BLaER1 (cell line): Measurements from ENCODE around the gene KCNN3.

Experiments
- H3K27ac ChIP-seq: shearing (Covaris generic); formaldehyde crosslinking; 2 replicates; pipeline ENCODE4 v1.8.1; 2022
- H3K27me3 ChIP-seq: shearing (Covaris generic); formaldehyde crosslinking; 2 replicates; pipeline ENCODE4 v1.8.1; 2022
- H3K36me3 ChIP-seq: shearing (Covaris generic); formaldehyde crosslinking; 2 replicates; pipeline ENCODE4 v1.8.1; 2022
- H3K4me1 ChIP-seq: shearing (Covaris generic); formaldehyde crosslinking; 2 replicates; pipeline ENCODE4 v1.8.1; 2022
- H3K4me2 ChIP-seq: shearing (Covaris generic); formaldehyde crosslinking; 2 replicates; pipeline ENCODE4 v1.8.1; 2022
- H3K4me3 ChIP-seq: shearing (Covaris generic); formaldehyde crosslinking; 2 replicates; pipeline ENCODE4 v1.8.1; 2022
- H3K9ac ChIP-seq: shearing (Covaris generic); formaldehyde crosslinking; 2 replicates; pipeline ENCODE4 v1.8.1; 2022
- H3K9me3 ChIP-seq: shearing (Covaris generic); formaldehyde crosslinking; 2 replicates; pipeline ENCODE4 v1.8.1; 2022
- H4K20me1 ChIP-seq: shearing (Covaris generic); formaldehyde crosslinking; 2 replicates; pipeline ENCODE4 v1.8.1; 2022
- Cebpa-rat ChIP-seq: shearing (Covaris generic); IDR thresholded peaks from 2 replicates; pipeline ENCODE4 v1.8.1; 2022

The KCNN3 gene

DNA sequence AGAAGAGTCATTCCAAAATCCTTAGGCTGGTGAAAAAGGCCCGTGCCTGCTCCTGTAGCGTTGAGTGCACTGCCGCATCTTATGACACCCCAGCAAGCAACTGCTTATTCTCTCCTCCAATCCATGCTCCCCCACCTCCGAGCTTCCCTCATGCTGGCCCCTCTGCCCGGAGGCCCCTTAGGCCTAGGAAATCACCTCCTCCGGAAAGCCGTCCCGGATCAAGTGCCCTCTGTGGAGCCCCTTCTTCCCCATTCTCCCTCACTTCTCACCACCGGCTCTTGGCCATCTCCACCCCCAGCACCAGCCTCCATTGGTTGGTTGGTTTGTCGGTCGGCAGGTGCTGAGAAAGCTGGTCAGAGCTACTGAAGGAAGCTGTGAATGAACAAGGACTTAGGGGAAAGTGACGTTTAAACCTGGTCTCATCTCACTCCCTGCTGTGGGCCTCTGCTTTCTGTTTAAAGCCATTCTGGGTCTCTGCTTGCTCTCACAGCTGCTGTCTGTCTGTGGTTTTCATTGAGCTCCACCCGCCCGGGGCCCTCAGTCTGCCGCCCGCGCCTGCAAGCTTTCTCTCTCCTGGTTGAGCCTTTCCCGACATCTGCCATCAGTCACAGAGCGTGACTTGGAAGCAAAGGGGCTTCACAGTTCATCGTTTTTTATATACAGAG is 122.2 kb downstream of the KCNN3 start:
- no peaks in the 10 kb centered on the region for H3K36me3 ChIP-seq
- H3K9ac ChIP-seq = peak overlapping the region; percentile 20; the same call in 1 of the 2 replicates
- peak overlapping the region; percentile 20; the same call in 1 of the 2 replicates for H3K4me3 ChIP-seq
- H3K27me3 ChIP-seq = no peaks in the 10 kb centered on the region
- peak overlapping the region; percentile 68 for H3K27ac ChIP-seq
- no peaks in the 10 kb centered on the region for H3K9me3 ChIP-seq
- no peak for TF ChIP-seq Cebpa-rat
- H3K4me2 ChIP-seq = peak overlapping the region; percentile 89
- H3K4me1 ChIP-seq = peaks cover 72% of the 10 kb centered on the region
- H4K20me1 ChIP-seq = no peaks in the 10 kb centered on the region

DNA sequence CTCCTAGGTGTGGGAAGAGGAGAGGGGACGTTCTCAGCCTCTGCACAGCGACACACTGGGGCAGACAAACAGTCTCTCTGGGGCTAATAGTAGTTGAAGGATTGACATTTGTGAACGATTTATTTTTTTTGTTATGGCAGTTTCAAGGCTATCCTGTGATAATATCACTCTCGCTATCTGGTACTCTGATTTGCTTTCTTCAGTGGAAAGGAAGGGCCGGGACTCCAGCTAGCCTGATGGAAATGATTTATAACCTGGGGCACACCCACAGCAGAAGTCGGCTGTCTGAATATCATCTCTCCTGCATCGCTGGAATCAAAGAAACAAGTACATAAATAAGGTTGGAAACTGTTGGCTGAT is 122.7 kb downstream of the KCNN3 start:
- H3K4me2 ChIP-seq = peak overlapping the region; percentile 89
- H3K9ac ChIP-seq = peak overlapping the region; percentile 20; the same call in 1 of the 2 replicates
- H3K4me3 ChIP-seq = no peak overlapping the region
- no peak for TF ChIP-seq Cebpa-rat
- H3K4me1 ChIP-seq = peaks cover 72% of the 10 kb centered on the region
- H4K20me1 ChIP-seq = no peaks in the 10 kb centered on the region
- H3K36me3 ChIP-seq = no peaks in the 10 kb centered on the region
- H3K27ac ChIP-seq = peak overlapping the region; percentile 68
- H3K9me3 ChIP-seq = no peaks in the 10 kb centered on the region
- no peaks in the 10 kb centered on the region for H3K27me3 ChIP-seq

GRCh38 chr1:154746622-154747299 is 123.3 kb downstream of the KCNN3 start:
- no peaks in the 10 kb centered on the region for H3K27me3 ChIP-seq

DNA sequence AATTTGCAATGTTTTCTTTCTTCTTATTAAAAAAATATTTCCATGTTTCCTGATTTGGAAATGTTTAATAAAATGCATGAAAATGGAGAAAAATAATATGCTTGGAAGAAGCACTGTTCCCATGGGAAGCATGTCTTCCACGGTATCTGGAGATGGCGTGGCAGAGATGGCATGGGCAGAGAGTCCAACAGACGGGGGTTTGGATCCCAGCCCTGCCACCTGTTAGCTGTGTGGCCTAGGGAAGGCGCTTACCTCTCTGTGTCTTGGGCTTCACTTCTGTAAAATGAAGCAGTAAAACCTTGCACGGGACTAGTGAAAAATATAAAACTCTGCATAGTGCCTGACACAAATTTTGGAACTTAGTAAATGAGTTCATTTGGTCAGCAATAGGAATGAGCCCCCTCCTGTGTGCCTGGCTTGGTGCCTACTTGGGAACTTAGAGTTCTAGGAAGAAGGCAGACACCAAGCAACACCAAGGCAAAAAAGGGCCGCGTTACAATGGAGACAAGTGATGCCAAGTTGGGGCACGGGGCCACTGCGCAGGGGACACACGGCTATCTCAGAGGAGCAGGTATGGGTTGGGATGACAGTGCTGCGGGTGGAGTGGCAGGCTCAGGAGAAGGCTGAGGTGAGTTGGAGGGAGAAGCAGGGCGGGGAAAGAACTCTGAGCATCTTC is 124.2 kb downstream of the KCNN3 start:
- Histone ChIP-seq H3K27me3 (no peaks in the 10 kb centered on the region), H3K27ac (no peak overlapping the region), H3K4me2 (peak overlapping the region; percentile 89), H3K9me3 (0 out of 2 replicates have a peak, but pooled peaks cover 3% of the 10 kb centered on the region), H3K9ac (no peak overlapping the region), H4K20me1 (no peaks in the 10 kb centered on the region), H3K4me3 (no peak overlapping the region), H3K4me1 (peaks cover 63% of the 10 kb centered on the region), H3K36me3 (no peaks in the 10 kb centered on the region)
- TF ChIP-seq Cebpa-rat = no peak

More at GRCh38 chr1:154746622-154747299, 123.3 kb downstream of the KCNN3 start:
- Histone ChIP-seq H3K4me2 (peak overlapping the region; percentile 89), H3K27ac (peak overlapping the region; percentile 68; the same call in 1 of the 2 replicates), H3K9ac (peak overlapping the region; percentile 20; the same call in 1 of the 2 replicates), H3K9me3 (no peaks in the 10 kb centered on the region), H3K4me3 (no peak overlapping the region), H3K36me3 (no peaks in the 10 kb centered on the region), H4K20me1 (no peaks in the 10 kb centered on the region), H3K4me1 (peaks cover 72% of the 10 kb centered on the region)
- TF ChIP-seq Cebpa-rat = no peak

DNA sequence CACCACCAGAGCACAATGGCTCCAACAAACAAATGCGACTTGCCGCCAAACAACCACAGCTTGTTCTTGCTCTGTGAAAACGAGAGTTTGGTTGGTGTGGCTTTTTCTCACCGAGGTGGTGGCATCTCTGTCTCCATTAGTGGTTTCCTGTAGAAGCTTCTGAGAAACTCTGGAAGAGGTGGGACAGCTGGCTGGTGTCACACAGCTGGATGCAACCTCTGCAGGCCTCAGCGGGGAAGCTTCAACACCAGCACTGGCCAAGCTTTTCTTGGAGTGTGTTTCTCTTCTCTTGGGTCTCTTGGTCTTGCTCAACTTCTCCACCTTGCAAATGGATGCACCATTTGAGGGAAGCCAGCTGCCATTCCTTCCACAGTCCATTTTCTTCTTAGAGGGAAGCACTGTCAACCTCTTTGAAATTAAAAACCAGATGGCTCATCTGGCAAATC is 124.8 kb downstream of the KCNN3 start:
- Histone ChIP-seq H3K4me2 (peak overlapping the region; percentile 89), H3K27ac (no peak overlapping the region)

GRCh38 chr1:154744352-154745035 is 125.6 kb downstream of the KCNN3 start:
- no peak overlapping the region for H3K4me3 ChIP-seq
- H3K4me1 ChIP-seq = peaks cover 54% of the 10 kb centered on the region
- no peak for TF ChIP-seq Cebpa-rat
- H3K9me3 ChIP-seq = 0 out of 2 replicates have a peak, but pooled peaks cover 7% of the 10 kb centered on the region
- H3K36me3 ChIP-seq = no peaks in the 10 kb centered on the region
- no peak overlapping the region for H3K9ac ChIP-seq
- no peaks in the 10 kb centered on the region for H4K20me1 ChIP-seq
- no peaks in the 10 kb centered on the region for H3K27me3 ChIP-seq
- H3K4me2 ChIP-seq = peak overlapping the region; percentile 89
- no peak overlapping the region for H3K27ac ChIP-seq

More for the DNA sequence above, 124.8 kb downstream of the KCNN3 start:
- H3K4me1 ChIP-seq = peaks cover 58% of the 10 kb centered on the region
- no peak overlapping the region for H3K9ac ChIP-seq
- no peaks in the 10 kb centered on the region for H4K20me1 ChIP-seq
- H3K27me3 ChIP-seq = no peaks in the 10 kb centered on the region
- no peak for TF ChIP-seq Cebpa-rat
- H3K36me3 ChIP-seq = no peaks in the 10 kb centered on the region
- H3K4me3 ChIP-seq = no peak overlapping the region
- H3K9me3 ChIP-seq = 0 out of 2 replicates have a peak, but pooled peaks cover 6% of the 10 kb centered on the region

DNA sequence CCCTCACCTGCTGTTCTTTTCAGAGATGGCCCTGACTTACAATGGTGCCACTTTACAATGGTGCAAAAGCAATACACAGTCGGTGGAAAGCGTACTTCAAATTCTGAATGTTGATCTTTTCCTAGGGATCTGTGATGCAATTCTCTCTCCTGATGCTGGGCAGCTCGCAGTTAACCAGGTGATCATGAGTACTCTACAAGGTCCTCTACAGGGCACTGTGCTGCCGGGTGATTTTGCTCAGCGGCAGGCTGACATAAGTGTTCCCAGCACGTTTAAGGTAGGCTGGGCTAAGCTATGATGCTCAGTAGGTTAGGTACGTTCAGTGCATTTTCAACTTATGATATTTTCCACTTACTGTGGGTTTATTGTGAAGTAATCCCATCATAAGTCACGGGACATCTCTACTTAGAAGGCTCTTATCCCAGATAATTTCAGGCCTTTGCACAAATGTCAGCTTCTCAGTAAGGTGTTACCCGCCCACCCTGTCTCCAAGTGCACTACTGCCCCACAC is 126.5 kb downstream of the KCNN3 start:
- H3K9ac ChIP-seq = no peak overlapping the region
- peaks cover 45% of the 10 kb centered on the region for H3K4me1 ChIP-seq
- H4K20me1 ChIP-seq = no peaks in the 10 kb centered on the region
- TF ChIP-seq Cebpa-rat = no peak
- H3K4me3 ChIP-seq = no peak overlapping the region
- no peak overlapping the region for H3K27ac ChIP-seq
- no peaks in the 10 kb centered on the region for H3K27me3 ChIP-seq
- H3K36me3 ChIP-seq = no peaks in the 10 kb centered on the region
- H3K4me2 ChIP-seq = no peak overlapping the region
- H3K9me3 ChIP-seq = 0 out of 2 replicates have a peak, but pooled peaks cover 7% of the 10 kb centered on the region

- H3K36me3 ChIP-seq = no peaks in the 10 kb centered on the region
- peaks cover 36% of the 10 kb centered on the region for H3K4me1 ChIP-seq
- H3K4me3 ChIP-seq = no peak overlapping the region
- H4K20me1 ChIP-seq = no peaks in the 10 kb centered on the region
- 0 out of 2 replicates have a peak, but pooled peaks cover 7% of the 10 kb centered on the region for H3K9me3 ChIP-seq
- H3K27me3 ChIP-seq = no peaks in the 10 kb centered on the region
- no peak overlapping the region for H3K4me2 ChIP-seq
- TF ChIP-seq Cebpa-rat = no peak
- H3K9ac ChIP-seq = no peak overlapping the region
- no peak overlapping the region for H3K27ac ChIP-seq
Observed at GRCh38 chr1:154742606-154743005, 127.5 kb downstream of the KCNN3 start.
